HepG2 (cell line): ENCODE results near the gene TBX3. TPM values are rescaled to one million over a fixed set of nuclear protein-coding genes. Genes with fewer than 3 reads are reported as not detected.
A peak's percentile ranks its signal among the peaks of the same experiment; 100 is the strongest.

Experiments used
- ATF3 ChIP-seq: sonication (generic); formaldehyde crosslinking; IDR thresholded peaks from 2 replicates; pipeline ENCODE4 v1.4.0; 2020; ENCODE audit warnings: missing genetic modification reagents
- ETV6 ChIP-seq: sonication (generic); formaldehyde crosslinking; conservative IDR thresholded peaks from 2 replicates; pipeline ENCODE4 v1.4.0; 2020; ENCODE audit warnings: missing genetic modification reagents
- IKZF4 ChIP-seq: sonication (generic); formaldehyde crosslinking; IDR thresholded peaks from 2 replicates; pipeline ENCODE4 v1.5.1; 2020; ENCODE audit warnings: borderline replicate concordance, mild to moderate bottlenecking, low read depth, missing genetic modification reagents; ENCODE audit errors: not compliant biosample characterization
- KAT8 ChIP-seq: IDR thresholded peaks from 2 replicates; pipeline ENCODE4 v1.6.1; 2016; ENCODE audit warnings: missing genetic modification reagents, missing compliant biosample characterization
- KLF13 ChIP-seq: sonication (generic); formaldehyde crosslinking; IDR thresholded peaks from 2 replicates; pipeline ENCODE4 v1.4.0; 2020; ENCODE audit warnings: mild to moderate bottlenecking, missing genetic modification reagents
- SSRP1 ChIP-seq: IDR thresholded peaks from 2 replicates; pipeline ENCODE4 v1.6.1; 2016; ENCODE audit warnings: control low read depth
- ZBTB7A ChIP-seq: sonication (generic); formaldehyde crosslinking; IDR thresholded peaks from 2 replicates; pipeline ENCODE4 v1.8.0; 2022; ENCODE audit warnings: mild to moderate bottlenecking, missing genetic modification reagents
- ZFP41 ChIP-seq: sonication (generic); formaldehyde crosslinking; IDR thresholded peaks from 2 replicates; pipeline ENCODE4 v1.4.0; 2020; ENCODE audit warnings: mild to moderate bottlenecking, missing genetic modification reagents, borderline replicate concordance
- ZNF136 ChIP-seq: sonication (generic); formaldehyde crosslinking; IDR thresholded peaks from 2 replicates; pipeline ENCODE4 v1.8.1; 2022; ENCODE audit warnings: low read depth, mild to moderate bottlenecking, moderate library complexity, missing genetic modification reagents
- ZNF20 ChIP-seq: sonication (generic); formaldehyde crosslinking; IDR thresholded peaks from 2 replicates; pipeline ENCODE4 v1.4.0; 2020; ENCODE audit warnings: mild to moderate bottlenecking, moderate library complexity, missing genetic modification reagents
- ZNF225 ChIP-seq: sonication (generic); formaldehyde crosslinking; IDR thresholded peaks from 2 replicates; pipeline ENCODE4 v1.4.0; 2020; ENCODE audit warnings: mild to moderate bottlenecking, missing genetic modification reagents
- ZNF407 ChIP-seq: sonication (generic); formaldehyde crosslinking; IDR thresholded peaks from one replicate; pipeline ENCODE4 v1.5.1; 2020; ENCODE audit warnings: mild to moderate bottlenecking, missing genetic modification reagents; ENCODE audit errors: not compliant biosample characterization
- ZNF547 ChIP-seq: sonication (generic); formaldehyde crosslinking; IDR thresholded peaks from 2 replicates; pipeline ENCODE4 v1.5.1; 2020; ENCODE audit warnings: mild to moderate bottlenecking, missing genetic modification reagents
- ZNF609 ChIP-seq: sonication (generic); formaldehyde crosslinking; IDR thresholded peaks from 2 replicates; pipeline ENCODE4 v1.4.0; 2020; ENCODE audit warnings: mild to moderate bottlenecking, missing genetic modification reagents, borderline replicate concordance
- ZNF766 ChIP-seq: sonication (generic); formaldehyde crosslinking; IDR thresholded peaks from 2 replicates; pipeline ENCODE4 v1.5.0; 2020; ENCODE audit warnings: missing genetic modification reagents, borderline replicate concordance
- ZNF883 ChIP-seq: sonication (generic); formaldehyde crosslinking; IDR thresholded peaks from 2 replicates; pipeline ENCODE4 v1.5.1; 2020; ENCODE audit warnings: mild to moderate bottlenecking, missing genetic modification reagents; ENCODE audit errors: not compliant biosample characterization
- polyA plus RNA-seq, 8 experiments: library from polyadenylated mRNA; depleted of rRNA in 3 of 8; stranded (reverse) in 7 of 8; unstranded in 1 of 8; fragments of >200 nt; fragmentation: Illumina TruSeq in 4 of 8; extraction: Trizol in 4 of 8; gene quantifications; 2 replicates each; pipeline versions ENCODE4 v1.2.1 to v1.2.3, GENCODE V29; 2011 to 2016; ENCODE audit warnings: low read depth in 4 of 8, missing spikeins in 1 of 8, mixed read lengths in 1 of 8; ENCODE audit not compliant: insufficient read depth in 1 of 8
- total RNA-seq, 5 experiments: library from RNA; depleted of rRNA; stranded (reverse); fragments of >200 nt; fragmentation: Illumina TruSeq; extraction: Trizol; gene quantifications; 2 replicates each; pipeline ENCODE4 v1.2.3, GENCODE V29; 2016; ENCODE audit warnings: low read depth in 1 of 5

TBX3 gene
- total and polyA plus RNA-seq, 2 of the 13 experiments (the other 11 are each of a cell fraction or from before 2014, with no cell fraction given) = 27.1 to 42.4 TPM

- TF ChIP-seq ZNF547 (CRISPR knock-in tag) = peak; percentile 76; the same call in 1 of the 2 replicates
- no peak for TF ChIP-seq ZNF225 (CRISPR knock-in tag)
- TF ChIP-seq ZBTB7A (CRISPR knock-in tag) = no peak
- no peak for TF ChIP-seq SSRP1 (CRISPR knock-in tag)
- peak; percentile 51 for TF ChIP-seq ZNF883 (CRISPR knock-in tag)
- TF ChIP-seq ZNF609 (CRISPR knock-in tag) = peak; percentile 97
- peak; percentile 90; the same call in 1 of the 2 replicates for TF ChIP-seq ZNF20 (CRISPR knock-in tag)
- no peak for TF ChIP-seq ETV6 (CRISPR knock-in tag)
- peak; percentile 53; the same call in 1 of the 2 replicates for TF ChIP-seq KAT8 (CRISPR knock-in tag)
- TF ChIP-seq ATF3 (CRISPR knock-in tag) = no peak
- TF ChIP-seq IKZF4 (CRISPR knock-in tag) = no peak
- no peak for TF ChIP-seq ZNF136 (CRISPR knock-in tag)
- no peak for TF ChIP-seq KLF13 (CRISPR knock-in tag)
- peak; percentile 67 for TF ChIP-seq ZNF407 (CRISPR knock-in tag)
- no peak for TF ChIP-seq ZNF766
- no peak; the same call in 1 of the 2 replicates for TF ChIP-seq ZFP41 (CRISPR knock-in tag)
Observed at GRCh38 chr12:114684098-114684869, at the start of gene TBX3 (continued).
